DOHH2 (cell line): ENCODE data around the gene NOP53.

Experiments
- CTCF ChIP-seq: fragments of 200-600 bp; sonication (generic); IDR thresholded peaks from one replicate; pipeline ENCODE4 v1.5.1; 2014; ENCODE audit warnings: antibody characterized with exemption, mild to moderate bottlenecking, low read depth, low read length; ENCODE audit not compliant: poor library complexity, severe bottlenecking
- EZH2phosphoT487 ChIP-seq: fragments of 200-600 bp; sonication (generic); IDR thresholded peaks from 2 replicates; pipeline ENCODE4 v1.6.1; 2017; ENCODE audit warnings: borderline replicate concordance, mild to moderate bottlenecking, antibody characterized with exemption, low read length, moderate library complexity, mixed read lengths

DNA sequence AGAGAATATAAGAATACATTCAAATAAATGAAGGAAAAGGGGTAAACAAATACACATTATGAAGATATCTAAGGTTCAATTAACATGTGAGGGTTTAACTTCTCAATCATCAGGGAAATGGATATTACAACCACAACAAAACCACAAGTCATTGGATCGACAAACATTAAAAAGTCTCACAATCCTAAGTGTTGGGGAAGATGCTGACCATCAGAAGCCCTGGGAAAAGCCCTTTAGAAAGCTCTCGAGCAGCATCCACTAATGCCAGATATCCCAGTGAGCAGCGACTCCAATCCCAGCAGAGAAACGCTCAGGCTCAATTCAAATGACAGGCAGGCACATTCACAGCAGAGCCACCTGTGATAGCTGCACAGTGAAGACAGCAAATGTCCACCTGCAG lies 55.9 kb downstream of the NOP53 start:
- TF ChIP-seq CTCF = no peak
- TF ChIP-seq EZH2phosphoT487 = no peak
